GM19238 (cell line): ENCODE measurements around the gene SPOCK3.

Experiments used
- DNase-seq: peaks from one replicate; pipeline ENCODE4 v3.0.0; 2011; ENCODE audit warnings: low spot score; ENCODE audit not compliant: insufficient read length

SPOCK3 gene

DNA sequence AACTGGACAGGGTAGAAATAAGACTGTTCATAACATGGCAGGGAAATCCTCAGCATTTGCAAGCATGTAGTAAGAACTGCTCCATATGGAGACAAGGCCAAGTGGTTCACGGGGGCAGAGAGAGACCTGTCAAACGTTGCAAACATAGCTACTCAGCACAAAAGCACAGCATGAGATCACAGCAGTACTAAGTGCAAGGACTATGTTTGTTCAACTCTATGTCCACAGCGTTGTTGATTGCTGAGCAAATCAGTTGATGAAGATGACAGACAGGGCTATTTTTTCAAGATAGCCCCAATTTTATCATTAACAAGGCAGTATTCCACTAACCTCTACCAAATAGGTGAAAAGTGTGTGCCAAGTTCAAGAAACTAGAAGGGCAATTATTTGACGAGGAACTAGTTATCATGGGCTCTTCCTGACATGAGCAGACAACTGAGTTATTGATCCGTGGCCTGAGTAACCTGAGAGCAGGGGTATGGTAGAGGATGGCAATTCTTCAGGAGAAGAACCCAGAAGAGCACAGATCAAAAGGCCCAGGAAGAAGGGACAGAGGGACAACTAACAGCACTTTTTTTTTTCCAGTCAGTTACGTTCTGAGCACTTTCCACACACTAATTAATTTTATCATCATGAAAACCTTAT lies 57.4 kb downstream of the SPOCK3 start:
- DNase-seq, result no peak

DNA sequence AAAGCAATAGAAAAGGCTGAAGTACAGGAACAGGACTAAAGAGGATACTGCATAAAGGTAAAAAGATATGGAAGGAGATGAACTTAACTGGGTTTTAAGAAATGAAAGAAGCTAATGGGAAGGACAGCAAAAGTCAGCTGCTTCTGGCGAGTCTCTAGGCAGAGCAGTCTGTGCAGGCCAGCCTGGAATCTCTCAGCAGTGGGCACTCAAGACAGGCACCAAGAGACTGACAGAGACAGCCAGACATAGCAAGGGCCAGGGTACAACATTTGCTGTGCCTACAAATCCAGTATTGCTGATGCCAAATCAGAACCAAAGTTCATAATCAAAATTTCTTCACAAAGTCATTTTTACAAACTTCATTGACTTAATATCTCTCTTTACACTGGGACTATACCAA lies 62.4 kb downstream of the SPOCK3 start:
- no peak for DNase-seq

DNA sequence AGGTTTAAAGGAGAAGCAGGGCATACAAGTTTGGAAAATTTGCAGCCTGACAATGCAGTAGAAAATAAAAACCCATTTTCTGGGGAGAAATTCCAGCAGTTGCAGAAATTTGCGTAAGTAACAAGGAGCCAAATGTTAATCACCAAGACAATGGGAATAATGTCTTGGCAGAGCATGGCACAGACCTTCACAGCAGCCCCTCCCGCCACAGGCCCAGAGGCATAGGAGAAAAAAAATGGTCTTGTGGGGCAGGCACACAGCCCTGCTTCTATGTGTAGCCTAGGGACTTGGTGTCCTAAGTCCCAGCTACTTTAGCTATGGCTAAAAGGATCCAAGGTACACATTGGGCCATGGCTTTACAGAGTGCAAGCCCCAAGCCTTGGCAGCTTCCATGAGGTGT lies 65.7 kb downstream of the SPOCK3 start:
- DNase-seq, result no peak

DNA sequence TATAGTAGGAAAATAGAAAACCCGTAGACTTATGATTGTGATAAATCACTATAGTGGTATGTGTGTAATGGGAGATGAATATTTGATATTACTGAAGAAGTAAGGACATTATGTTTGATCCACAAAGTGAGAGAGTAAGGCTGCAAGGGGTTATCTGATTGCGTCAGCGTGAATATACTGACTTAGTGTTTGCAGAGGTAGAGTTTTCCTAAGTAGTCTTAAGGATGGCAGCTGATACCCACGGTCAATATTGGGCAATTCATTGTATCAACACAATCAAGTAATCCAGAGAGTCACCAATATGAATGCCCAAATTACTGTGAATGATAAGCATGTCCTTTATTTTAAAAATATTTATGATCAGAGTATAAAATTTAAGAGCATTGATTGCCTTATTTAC lies 83.7 kb downstream of the SPOCK3 start:
- no peak for DNase-seq

DNA sequence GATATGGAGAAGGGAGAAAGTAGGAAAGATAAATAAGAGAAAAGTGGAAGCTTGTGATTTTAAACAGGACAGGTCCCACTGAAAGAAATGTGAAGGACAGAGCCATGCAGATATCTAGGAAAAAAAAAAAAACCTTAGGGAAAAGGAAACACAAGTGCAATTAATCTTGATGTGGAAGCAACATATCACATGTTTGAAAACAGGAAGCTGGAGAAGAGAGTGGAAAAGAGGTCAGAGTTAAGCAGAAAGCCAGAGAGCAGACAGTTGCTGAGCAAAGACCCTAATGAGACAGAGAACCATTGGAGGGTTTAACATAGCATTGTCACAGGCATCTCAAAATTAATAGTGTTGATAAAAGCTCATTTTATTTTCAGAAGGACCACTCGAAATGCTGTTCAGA lies 89.7 kb downstream of the SPOCK3 start:
- no peak for DNase-seq

DNA sequence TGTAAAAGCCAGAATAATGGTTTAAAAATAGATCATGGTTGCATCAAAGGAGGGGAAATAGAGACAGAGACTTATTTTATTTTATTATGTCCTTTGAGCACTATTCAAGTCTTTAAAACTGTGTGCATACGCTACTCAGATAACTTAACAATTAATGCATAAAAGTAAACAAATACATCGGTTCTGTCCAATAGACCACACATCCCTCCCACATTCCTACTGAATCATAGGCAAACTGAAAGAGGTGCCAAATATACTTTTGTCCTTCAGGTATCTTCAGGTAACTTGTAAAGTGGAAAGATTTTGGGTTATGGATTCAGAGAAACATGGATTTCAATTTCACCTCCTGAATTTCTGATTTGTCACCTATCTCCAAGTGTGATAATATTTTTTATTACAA lies 91.3 kb downstream of the SPOCK3 start:
- DNase-seq, result no peak

DNA sequence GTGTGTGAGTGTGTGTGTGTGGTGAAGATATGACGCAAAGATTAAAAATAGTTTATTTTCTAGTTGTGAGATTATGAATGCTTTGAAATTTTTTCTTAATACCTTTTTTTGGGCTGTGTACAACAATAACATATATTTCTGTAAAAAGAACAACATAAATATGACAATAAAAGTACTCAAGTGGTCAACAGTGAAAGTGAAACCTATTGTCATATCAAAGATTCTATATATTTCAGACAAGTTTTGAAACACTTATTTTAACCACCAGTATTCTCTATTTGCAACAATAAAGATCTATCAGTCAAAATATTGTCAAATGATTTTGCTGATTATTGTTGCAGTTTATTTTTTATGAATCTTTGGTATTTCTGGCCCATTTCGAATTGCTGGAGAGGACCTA lies 98.0 kb downstream of the SPOCK3 start:
- no peak for DNase-seq

DNA sequence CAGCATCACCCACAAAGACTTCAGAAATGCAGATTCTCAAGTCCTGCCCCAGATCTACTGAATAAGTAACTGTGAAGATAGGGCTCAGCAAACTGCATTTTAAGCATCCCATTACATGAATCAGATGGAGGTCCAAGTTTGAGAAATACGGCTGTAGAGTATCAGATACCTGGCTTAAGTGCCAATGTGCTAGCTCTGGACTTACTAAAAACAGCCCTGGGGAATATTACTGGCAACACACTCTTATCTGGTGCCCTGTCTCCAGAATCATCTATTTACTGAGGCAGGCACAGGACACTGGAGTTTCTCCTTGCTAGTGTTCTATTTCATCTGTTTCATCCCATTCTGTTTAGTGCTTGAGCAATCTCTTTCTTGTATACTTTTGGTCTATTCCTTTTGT lies 105.1 kb downstream of the SPOCK3 start:
- no peak for DNase-seq

DNA sequence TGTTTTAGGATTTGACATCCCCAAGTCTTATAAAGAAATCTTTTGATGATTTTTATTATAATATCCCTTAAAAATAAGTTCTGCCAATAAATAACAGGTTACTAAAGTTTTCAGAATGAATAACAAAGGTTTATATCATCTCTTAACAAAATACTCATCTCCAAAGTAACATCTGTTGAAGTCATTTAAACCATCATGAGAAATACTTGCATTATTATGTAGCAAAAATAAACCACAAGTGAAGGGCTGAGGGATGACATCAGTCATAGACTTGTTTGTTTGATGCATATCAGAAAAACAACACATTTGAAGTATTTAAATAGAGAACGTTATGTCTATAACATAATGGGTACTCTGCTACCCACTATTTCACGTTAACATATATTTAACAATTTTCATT lies 114.9 kb downstream of the SPOCK3 start:
- DNase-seq, result no peak

DNA sequence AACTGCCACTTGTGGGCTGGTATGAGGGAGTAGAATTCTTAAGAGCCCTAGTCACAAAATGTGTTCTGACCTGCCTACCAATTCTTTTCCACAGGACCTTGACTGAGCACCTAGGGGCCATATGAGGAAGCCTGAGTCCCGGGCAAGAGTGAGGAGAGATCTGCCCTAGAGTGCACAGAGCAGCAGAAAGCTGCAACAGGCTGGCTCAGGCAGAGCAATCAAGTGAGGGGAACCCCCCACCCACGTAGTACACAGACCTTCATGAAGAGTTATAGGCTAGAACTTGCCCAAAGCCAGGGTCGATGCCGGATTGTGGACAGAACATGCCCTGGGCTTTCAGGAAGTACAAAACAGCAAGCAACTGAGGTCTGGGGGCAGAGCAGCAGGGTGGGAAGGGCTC lies 117.0 kb downstream of the SPOCK3 start:
- DNase-seq, result no peak

DNA sequence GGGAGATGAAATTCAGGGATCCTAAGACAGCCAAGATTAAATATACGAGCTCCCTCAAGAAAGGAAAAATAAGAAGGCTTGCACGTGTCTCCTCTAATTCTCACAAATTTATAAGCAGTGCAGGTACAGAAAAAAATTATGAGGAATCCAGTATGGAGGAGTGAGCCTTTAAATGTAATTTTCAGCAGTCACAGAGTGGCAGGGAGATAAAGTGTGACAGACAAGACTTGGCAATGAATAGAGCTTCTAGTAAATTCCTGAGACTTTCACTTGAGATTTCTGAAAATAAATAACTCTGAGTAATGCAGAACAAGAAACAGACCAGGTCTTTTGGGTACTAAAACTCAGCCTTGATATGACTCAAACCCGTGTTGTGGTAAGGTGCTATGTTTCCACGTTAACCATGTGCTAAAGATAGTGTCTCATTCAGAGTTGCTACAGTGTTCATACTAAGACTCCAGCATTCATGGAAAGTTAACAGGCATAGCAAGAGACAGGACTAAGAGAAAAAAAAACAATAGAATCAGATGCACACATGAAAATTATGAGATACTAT lies 119.8 kb downstream of the SPOCK3 start:
- no peak for DNase-seq

DNA sequence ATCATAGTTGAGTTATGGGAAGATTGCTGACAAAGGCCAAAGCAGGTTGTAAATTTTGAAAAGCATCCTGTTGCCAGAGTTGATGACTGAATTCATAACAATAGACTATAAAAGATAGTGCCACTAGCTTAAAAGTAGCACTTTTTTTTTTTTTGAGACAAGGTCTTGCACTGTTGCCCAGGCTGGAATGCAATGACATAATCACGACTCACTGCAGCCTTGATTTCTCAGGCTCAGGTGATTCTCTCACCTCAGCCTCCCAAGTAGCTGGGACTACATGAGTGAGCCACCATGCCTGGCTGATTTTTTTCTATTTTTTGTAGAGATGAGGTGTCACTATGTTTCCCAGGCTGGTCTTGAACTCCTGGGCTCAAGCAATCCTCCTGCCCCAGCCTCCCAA lies 122.7 kb downstream of the SPOCK3 start:
- no peak for DNase-seq

DNA sequence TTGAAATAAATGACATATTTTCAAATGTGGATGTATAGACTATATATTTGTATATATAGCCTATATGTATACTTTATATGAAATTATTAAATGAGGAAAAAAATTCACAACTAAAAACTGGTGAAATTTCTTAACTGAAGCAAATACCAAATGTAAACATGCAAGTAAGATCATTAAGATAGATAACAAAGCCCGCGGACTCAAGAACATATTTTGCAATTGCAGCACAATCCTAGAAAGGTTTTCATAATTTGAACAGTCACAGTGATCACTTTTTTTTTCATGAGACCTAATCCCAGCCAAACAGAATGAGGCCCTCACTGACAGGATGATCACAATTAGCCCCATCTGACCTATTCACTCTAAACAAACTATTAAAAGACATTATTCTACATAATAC lies 123.2 kb downstream of the SPOCK3 start:
- no peak for DNase-seq

DNA sequence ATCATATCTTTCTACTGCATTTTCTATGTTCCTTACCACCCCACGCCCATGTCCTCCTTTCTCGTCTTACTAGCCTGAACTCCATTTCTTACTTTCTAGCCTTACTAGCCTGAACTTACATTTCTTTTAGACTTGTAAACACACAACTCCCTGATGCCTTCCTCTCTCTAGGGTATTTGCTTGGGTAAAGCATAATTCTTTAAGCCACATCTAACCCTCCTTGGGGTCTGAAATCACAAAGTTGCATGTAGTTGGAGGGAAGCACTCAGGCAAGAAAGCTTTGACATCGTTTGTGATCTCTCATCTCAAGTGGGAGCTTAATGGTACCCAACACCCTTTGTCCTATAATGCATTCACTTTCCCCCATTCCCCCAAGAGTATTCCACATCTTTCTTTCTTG lies 124.4 kb downstream of the SPOCK3 start:
- DNase-seq, result no peak

DNA sequence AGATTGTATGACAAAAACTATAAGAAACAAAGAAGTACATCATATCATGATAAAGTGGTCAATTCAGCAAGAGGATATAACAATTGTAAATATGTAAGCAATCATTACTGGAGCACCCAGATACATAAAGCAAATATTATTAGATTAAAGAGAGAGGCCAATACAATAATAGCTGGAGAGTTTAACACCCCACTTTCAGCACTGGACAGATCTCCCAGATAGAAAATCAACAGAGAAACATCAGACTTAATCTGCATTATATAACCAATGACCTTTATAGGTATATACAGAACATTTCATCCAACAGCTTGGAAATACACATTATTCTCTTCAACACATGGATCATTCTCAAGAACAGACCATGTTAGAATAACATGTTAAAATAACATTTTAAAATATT lies 128.4 kb downstream of the SPOCK3 start:
- no peak for DNase-seq

DNA sequence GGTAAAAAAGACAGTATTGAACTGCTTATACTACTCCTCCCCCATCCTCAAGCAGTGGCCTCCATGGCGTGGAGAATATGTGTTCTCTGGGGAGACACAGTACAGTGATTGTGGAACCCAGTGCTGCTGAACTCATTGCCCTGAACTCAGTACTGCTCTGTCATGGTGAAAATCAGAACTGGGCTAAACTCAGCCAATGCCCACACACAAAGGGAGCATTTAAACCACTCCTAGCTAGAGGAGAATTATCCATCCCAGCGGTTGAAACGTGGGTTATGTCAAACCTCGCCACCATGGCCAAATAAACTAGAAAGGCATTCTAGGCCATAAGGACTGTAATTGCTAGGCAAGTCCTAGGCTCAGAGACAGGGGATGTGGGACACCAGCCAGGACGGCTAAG lies 131.8 kb downstream of the SPOCK3 start:
- DNase-seq, result no peak

DNA sequence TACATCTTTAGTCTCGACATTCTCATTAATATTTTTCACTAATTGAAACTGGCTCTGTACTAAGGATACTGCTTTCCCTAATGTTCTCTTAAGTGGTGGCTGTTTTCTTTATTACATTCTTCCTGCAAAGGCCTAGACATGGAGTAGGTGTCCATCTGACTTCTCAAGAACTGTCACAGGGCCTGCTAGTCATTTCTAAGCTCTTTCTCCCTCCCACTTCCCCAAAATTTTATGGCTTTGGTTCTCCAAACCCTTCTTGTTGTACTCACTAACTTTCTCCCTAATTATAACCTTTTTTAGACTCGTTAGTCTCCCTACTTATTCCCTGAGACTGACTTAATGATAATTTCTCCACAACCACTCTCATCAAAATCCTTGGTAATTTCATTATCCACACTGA lies 133.3 kb downstream of the SPOCK3 start:
- DNase-seq, result no peak

DNA sequence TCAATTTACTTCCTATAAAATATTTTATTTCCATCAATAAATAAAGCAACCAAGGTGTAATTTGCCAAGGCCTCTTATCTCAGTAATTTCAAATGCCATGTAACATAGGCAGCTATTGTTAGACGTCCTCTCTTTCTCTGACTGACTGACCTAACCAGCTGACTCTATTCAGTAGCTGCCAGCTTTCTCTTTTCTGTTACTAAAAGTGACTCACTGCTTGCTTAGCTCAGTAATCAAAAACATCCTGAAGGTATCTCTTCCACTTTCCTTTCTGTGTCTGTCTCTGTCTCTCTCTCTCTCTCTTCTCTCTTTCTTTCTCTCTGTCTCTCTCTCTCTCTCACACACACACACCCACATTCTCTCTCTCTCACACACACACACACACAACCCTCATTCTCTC lies 134.2 kb downstream of the SPOCK3 start:
- no peak for DNase-seq

DNA sequence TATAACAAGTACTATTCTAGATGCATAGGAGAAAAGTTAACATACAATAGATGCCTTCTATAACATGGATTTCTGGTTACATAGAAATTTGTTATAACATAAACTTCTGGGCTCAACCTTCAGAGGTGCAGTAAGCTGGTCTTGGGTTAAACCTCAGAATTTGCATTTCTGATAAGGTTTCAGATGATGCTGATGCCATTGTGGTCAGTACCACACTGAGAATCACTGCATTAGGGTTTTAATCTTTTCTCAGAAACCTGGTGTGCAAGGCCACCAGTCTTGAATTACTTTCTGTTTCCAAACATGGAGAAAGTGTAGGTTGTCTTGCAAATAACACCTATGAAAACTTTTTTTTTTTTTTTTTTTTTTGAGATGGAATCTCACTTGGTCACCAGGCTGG lies 146.2 kb downstream of the SPOCK3 start:
- DNase-seq, result no peak

DNA sequence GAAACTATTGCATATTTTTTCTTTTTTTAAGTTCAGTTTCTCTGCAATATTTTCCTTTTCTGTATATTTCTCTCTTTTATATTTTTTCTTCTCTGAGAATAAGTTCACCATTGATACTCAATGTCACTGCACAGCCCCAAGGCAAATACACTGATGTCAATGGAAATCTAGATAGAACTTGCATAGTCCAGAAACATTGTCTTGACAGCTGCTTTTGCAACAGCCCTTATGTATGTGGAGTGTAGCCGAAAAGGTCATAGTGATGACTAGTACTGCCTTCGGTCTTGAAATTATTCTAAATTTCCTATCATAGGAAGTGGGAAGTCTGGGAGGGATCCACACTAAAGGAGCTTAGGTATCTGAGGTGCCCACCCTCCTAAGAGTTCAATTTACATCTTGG lies 150.0 kb downstream of the SPOCK3 start:
- no peak for DNase-seq

DNA sequence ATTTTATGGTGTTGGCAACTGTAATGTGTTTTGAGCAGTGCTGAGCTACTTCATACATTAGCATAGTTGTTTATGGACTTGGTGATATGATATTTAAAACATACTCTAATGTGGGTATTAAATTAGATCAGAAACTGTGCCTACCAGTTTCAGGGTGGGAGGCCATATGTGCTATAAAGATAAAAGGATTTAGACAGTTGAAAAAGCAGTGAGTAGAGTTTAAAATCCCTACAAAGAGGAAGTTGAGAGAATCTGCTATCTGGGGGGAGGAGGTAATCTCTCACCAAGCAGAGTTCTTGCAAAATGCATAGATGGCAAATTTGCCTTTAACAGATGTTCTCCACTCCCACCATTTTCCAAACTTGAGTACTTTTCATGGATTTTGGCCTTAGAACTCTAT lies 154.5 kb downstream of the SPOCK3 start:
- DNase-seq, result no peak

DNA sequence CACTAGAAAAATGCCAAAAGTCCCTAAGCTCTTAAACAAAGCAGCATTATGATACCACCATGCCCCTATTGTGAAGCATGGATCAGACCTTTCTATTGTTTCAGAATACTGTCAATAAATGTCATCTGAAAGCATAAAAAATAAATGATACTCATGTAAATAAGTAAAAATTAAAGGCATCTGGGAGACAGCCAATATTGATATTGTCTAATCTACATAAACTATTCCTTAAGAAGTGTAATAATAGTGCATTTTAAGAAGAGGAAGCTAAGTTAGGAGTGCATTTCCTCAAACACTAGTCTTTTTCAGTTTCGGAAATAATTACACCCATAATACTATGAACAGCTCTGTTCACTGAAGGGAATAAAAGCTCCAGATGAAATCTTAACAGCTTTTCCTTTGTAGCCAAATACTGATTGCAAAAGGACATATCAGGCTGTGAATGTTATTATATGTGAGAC lies 181.6 kb downstream of the SPOCK3 start:
- DNase-seq, result no peak

DNA sequence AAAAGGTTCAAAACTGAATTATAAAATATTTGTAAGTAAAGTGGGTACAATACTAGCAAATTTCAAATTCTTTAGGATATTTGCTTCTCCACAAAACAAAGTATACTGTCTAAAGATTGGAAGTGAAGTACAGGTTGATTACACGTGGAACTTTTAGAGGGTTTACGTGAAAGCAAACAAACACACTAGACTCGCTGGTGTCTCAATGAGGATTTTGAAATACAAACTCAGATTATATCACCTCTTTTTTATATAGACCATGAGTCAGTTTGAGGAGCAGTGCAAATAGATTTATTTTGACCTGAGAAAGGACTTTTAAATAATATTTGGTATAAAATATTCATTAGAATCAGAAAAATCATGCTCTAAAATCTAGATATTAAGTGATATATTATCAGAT lies 185.0 kb downstream of the SPOCK3 start:
- DNase-seq, result no peak

DNA sequence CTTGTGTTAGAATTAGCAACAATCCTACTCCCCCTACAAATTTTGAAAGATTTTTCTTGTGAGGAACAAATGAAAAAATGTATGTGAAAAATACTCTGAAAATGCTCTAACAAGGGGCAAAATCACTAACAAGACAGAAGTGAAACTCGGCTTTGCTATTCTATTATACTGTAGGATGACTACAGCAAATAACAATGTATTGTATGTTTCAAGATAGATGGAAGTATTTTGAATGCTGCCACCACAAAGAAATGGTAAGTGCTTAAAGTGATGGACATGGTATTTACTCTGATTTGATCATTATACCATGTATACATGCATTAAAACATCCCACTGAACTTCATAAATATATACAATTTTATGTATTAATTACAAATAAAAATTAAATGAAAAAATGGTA lies 192.8 kb downstream of the SPOCK3 start:
- DNase-seq, result no peak
